ENCODE results near the gene BNIP1. TPM values are rescaled to one million over a fixed set of nuclear protein-coding genes. Genes with fewer than 3 reads are reported as not detected.

Gene BNIP1
- total and polyA plus RNA-seq, 2 experiments from 2014 or later: 13.1 to 14.7 TPM

- Histone ChIP-seq H3K9me3 (ENCODE audit: low read depth) (peaks cover 4% of the 10 kb centered on the region), H3K4me2 (no peak overlapping the region), H3K9me2 (replicated peaks; ENCODE audit: insufficient read depth) (no peaks in the 10 kb centered on the region), H3K4me3 (no peak overlapping the region), H3K36me3 (replicated peaks; ENCODE audit: insufficient read depth, low read depth) (no peaks in the 10 kb centered on the region), H4K20me1 (ENCODE audit: insufficient read depth, poor library complexity, severe bottlenecking) (peaks cover 7% of the 10 kb centered on the region), H2AFZ (no peak overlapping the region), H3K4me1 (ENCODE audit: insufficient read depth) (no peaks in the 10 kb centered on the region), H3K27ac (no peak overlapping the region), H3K79me2 (peaks cover 32% of the 10 kb centered on the region), H3K27me3 (no peaks in the 10 kb centered on the region)
- DNase-seq (ENCODE audit: low spot score): no peak
- TF ChIP-seq EZH2 (IDR thresholded peaks at IDR 0.05; ENCODE audit: borderline replicate concordance) (no peak), CTCF (IDR thresholded peaks at IDR 0.05; ENCODE audit: poor library complexity) (no peak), EZH2phosphoT487 (IDR thresholded peaks at IDR 0.05; ENCODE audit: low read depth, severe bottlenecking, unreplicated experiment) (no peak)
- 100% methylated on average over 2 of the region's 2 CpGs for WGBS (ENCODE audit: low lambda C conversion rate, missing lambda C conversion rate)
Measured at GRCh38 chr5:173101245-173101644, 43.1 kb upstream of the BNIP1 start.

- no peak for TF ChIP-seq EZH2phosphoT487 (IDR thresholded peaks at IDR 0.05; ENCODE audit: low read depth, severe bottlenecking, unreplicated experiment)
- no peak for TF ChIP-seq EZH2 (IDR thresholded peaks at IDR 0.05; ENCODE audit: borderline replicate concordance)
- no peak for TF ChIP-seq CTCF (IDR thresholded peaks at IDR 0.05; ENCODE audit: poor library complexity)
- WGBS (ENCODE audit: low lambda C conversion rate, missing lambda C conversion rate): 100% methylated on average over 1 of the region's 1 CpG
Measured at GRCh38 chr5:173103411-173103810, 40.9 kb upstream of the BNIP1 start.

GRCh38 chr5:173108914-173109313, 35.4 kb upstream of the BNIP1 start:
- Histone ChIP-seq H3K36me3 (replicated peaks; ENCODE audit: insufficient read depth, low read depth) (no peaks in the 10 kb centered on the region), H3K9me3 (ENCODE audit: low read depth) (no peaks in the 10 kb centered on the region), H3K4me1 (ENCODE audit: insufficient read depth) (no peaks in the 10 kb centered on the region), H2AFZ (no peak overlapping the region), H4K20me1 (ENCODE audit: insufficient read depth, poor library complexity, severe bottlenecking) (no peaks in the 10 kb centered on the region), H3K27ac (no peak overlapping the region), H3K27me3 (no peaks in the 10 kb centered on the region), H3K4me3 (no peak overlapping the region), H3K4me2 (no peak overlapping the region), H3K9me2 (replicated peaks; ENCODE audit: insufficient read depth) (no peaks in the 10 kb centered on the region), H3K79me2 (peaks cover 2% of the 10 kb centered on the region)
- TF ChIP-seq EZH2phosphoT487 (IDR thresholded peaks at IDR 0.05; ENCODE audit: low read depth, severe bottlenecking, unreplicated experiment) (no peak), CTCF (IDR thresholded peaks at IDR 0.05; ENCODE audit: poor library complexity) (no peak), EZH2 (IDR thresholded peaks at IDR 0.05; ENCODE audit: borderline replicate concordance) (no peak)
- no peak for DNase-seq (ENCODE audit: low spot score)
- WGBS (ENCODE audit: low lambda C conversion rate, missing lambda C conversion rate): 69% methylated on average over 3 of the region's 3 CpGs

More at GRCh38 chr5:173103411-173103810, 40.9 kb upstream of the BNIP1 start:
- H3K4me2 ChIP-seq: no peak overlapping the region
- no peak overlapping the region for H3K4me3 ChIP-seq
- no peaks in the 10 kb centered on the region for H3K4me1 ChIP-seq (ENCODE audit: insufficient read depth)
- H3K9me3 ChIP-seq (ENCODE audit: low read depth): peaks cover 4% of the 10 kb centered on the region
- H3K9me2 ChIP-seq (replicated peaks; ENCODE audit: insufficient read depth): no peaks in the 10 kb centered on the region
- no peaks in the 10 kb centered on the region for H3K36me3 ChIP-seq (replicated peaks; ENCODE audit: insufficient read depth, low read depth)
- peaks cover 7% of the 10 kb centered on the region for H4K20me1 ChIP-seq (ENCODE audit: insufficient read depth, poor library complexity, severe bottlenecking)
- H2AFZ ChIP-seq: no peak overlapping the region
- H3K27ac ChIP-seq: no peak overlapping the region
- DNase-seq (ENCODE audit: low spot score): no peak
- H3K79me2 ChIP-seq: peaks cover 18% of the 10 kb centered on the region
- no peaks in the 10 kb centered on the region for H3K27me3 ChIP-seq

- WGBS (ENCODE audit: low lambda C conversion rate, missing lambda C conversion rate): 100% methylated on average over 1 of the region's 1 CpG
- Histone ChIP-seq H3K79me2 (no peaks in the 10 kb centered on the region), H3K36me3 (replicated peaks; ENCODE audit: insufficient read depth, low read depth) (no peaks in the 10 kb centered on the region), H3K4me3 (no peak overlapping the region), H3K9me3 (ENCODE audit: low read depth) (no peaks in the 10 kb centered on the region), H4K20me1 (ENCODE audit: insufficient read depth, poor library complexity, severe bottlenecking) (no peaks in the 10 kb centered on the region), H3K27ac (no peak overlapping the region), H2AFZ (no peak overlapping the region), H3K4me2 (no peak overlapping the region), H3K27me3 (no peaks in the 10 kb centered on the region), H3K4me1 (ENCODE audit: insufficient read depth) (no peaks in the 10 kb centered on the region), H3K9me2 (replicated peaks; ENCODE audit: insufficient read depth) (no peaks in the 10 kb centered on the region)
- DNase-seq (ENCODE audit: low spot score): no peak
- TF ChIP-seq CTCF (IDR thresholded peaks at IDR 0.05; ENCODE audit: poor library complexity) (no peak), EZH2phosphoT487 (IDR thresholded peaks at IDR 0.05; ENCODE audit: low read depth, severe bottlenecking, unreplicated experiment) (no peak), EZH2 (IDR thresholded peaks at IDR 0.05; ENCODE audit: borderline replicate concordance) (no peak)
Measured at GRCh38 chr5:173114536-173114935, 29.8 kb upstream of the BNIP1 start.
